Superior temporal gyrus (tissue), 1 donor: Measurements from ENCODE around the gene DNAH1.

Experiments
- DNase-seq: peaks from one replicate; pipeline ENCODE4 v3.0.0-alpha.2; 2016; ENCODE audit errors: extremely low spot score

The DNAH1 gene

GRCh38 chr3:52444860-52445793, 129.0 kb downstream of the DNAH1 start, which contains the start of gene SEMA3G:
Gene SEMA3G, minus strand, starts transcription at chr3:52445103. Its CDS starts 76 bp downstream, at chr3:52445027.
- no peak for DNase-seq

- DNase-seq, result no peak
Observed at GRCh38 chr3:52446042-52446441, 129.9 kb downstream of the DNAH1 start.

GRCh38 chr3:52446631-52447511, 130.8 kb downstream of the DNAH1 start:
- DNase-seq, result peak; percentile 86

GRCh38 chr3:52447512-52448355, 131.6 kb downstream of the DNAH1 start:
- no peak for DNase-seq
